HG02981 (cell line): ENCODE measurements around the gene AFF2.

Experiments used
- ATAC-seq: cut with Tn5 transposase; IDR thresholded peaks from one replicate; pipeline ENCODE4 v1.9.1; 2021; ENCODE audit warnings: mild to moderate bottlenecking, moderate library complexity; ENCODE audit not compliant: unreplicated experiment

The AFF2 gene

GRCh38 chrX:148500423-148501385 is at the start of gene AFF2:
Gene AFF2 (plus strand): TSS chrX:148500617. CDS start chrX:148501098, 481 bp downstream.
- peak; percentile 42 for ATAC-seq

- peak; percentile 65 for ATAC-seq
These were observed 43.1 kb upstream of the AFF2 start for GRCh38 chrX:148457279-148457678.

DNA sequence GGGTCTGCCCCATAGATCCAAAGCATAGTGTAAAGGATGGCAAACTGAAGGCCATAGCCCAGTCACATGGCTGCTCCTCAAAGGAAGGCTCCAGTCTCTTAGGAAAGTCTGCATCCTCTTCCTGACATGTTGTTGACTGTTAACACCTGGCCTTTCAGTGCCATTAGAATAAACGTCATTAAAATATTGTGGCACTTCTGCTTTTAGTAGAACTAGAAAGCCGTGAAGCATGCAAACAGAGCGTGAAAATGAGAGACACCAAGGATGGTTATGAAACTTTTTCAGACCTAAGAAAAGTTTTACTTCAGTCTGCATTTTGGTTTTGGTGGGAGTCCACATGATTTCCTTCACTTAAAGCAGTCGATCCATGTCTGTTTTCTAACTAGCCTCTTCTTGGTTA is 41.1 kb upstream of the AFF2 start:
- ATAC-seq: peak; percentile 84

DNA sequence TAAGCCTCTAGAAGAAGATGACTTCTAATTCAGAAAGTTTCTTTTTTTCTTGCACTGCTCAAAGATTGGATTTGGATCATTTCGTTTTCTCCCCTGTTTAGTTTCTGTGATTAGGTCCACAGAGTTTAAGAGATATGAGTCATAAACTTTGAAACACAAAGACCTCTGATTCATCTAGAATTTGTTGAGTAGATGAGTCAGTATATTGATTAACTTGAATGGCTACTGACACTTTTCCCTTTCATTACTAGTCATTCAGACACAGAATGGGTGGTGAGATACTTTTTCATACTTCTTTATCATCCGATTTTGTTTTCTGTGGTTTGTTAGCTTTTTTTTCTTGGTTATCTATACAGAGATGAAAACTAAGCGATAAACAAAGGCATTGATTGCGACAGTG is 34.1 kb upstream of the AFF2 start:
- peak; percentile 97 for ATAC-seq

DNA sequence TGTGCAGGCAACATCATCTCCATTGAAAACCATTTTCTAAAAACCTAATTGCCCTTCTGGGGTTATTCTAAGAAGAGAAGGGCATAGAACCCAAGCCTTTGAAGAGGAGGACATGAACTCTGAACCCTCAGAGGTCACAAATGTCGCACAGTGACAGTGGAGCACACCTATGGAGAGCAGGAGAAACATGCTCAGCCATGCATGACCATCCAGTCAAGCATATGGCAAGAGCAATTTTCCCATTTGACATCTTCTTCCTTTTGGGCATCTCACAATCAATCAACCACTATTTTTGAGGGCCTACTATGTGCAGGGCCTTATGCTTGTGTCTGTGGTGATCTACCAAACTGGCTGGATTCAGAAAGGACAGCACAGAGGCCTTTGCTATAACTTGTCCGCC is 30.1 kb upstream of the AFF2 start:
- no peak for ATAC-seq

- no peak for ATAC-seq
These were observed 26.4 kb upstream of the AFF2 start for GRCh38 chrX:148474030-148474429.

DNA sequence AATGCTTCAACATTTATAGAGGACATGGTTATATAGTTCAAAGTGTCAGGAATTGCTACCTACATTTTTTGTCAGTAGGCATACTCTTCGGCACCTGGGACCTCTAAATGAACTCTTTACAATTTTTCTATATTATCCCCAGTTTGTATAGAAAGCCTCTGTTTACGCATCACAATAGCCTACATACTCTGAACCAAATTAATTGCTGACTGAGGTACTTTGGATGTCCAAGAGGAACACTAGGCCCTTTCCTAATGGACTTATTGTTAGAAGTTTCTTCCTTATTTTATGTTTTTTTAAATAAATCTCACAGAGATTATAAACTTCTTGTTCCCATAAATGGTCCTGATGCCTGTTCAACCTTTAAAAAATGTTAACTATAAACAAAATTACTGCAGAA is 8.4 kb upstream of the AFF2 start:
- ATAC-seq: no peak

DNA sequence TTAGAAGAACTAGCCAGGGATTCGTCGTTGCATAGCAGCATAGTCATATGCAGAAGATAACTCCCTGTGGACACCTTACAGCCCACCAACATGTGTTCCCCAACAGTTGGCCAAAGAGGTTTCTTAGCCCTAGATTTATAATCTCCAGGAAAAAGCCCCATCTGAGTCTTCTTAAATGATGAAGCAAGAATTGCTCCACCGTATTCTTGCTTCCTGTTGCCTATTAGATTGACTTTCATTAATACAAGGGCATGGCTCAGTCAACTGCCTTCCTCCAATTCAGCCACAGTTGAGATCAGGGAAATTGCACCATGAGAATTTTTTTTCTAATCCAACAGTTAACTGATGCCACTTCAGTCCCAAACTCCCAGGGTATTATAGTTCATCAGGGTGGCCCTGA is 5.2 kb upstream of the AFF2 start:
- ATAC-seq: no peak

- ATAC-seq: no peak
These were observed 2.4 kb upstream of the AFF2 start for GRCh38 chrX:148498067-148498466.

GRCh38 chrX:148499638-148500422 is 587 bp upstream of the AFF2 start:
- no peak for ATAC-seq

GRCh38 chrX:148501386-148502066 is 1.1 kb downstream of the AFF2 start:
- ATAC-seq: no peak

DNA sequence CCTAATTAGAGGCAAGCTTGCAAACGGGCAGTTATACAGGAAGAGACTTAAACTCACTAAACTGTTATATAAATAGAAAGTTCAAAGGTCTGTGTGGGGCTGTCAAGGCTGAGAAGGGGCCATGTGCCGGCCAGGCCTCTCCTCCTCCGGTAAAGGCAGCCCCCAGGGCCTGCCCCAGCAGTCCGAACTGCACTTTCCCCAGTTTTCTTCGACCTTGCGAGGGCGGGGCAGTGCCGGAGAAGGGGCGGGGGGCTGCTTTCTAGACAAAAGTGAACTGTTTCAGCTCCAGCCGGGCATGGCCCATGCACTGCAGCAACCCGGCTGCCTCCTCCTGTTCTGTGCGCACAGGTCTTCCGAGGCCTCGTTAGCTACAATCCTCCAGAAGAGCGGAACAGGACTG is 4.1 kb downstream of the AFF2 start:
- no peak for ATAC-seq

GRCh38 chrX:148507418-148507817 is 7.0 kb downstream of the AFF2 start:
- ATAC-seq: no peak

DNA sequence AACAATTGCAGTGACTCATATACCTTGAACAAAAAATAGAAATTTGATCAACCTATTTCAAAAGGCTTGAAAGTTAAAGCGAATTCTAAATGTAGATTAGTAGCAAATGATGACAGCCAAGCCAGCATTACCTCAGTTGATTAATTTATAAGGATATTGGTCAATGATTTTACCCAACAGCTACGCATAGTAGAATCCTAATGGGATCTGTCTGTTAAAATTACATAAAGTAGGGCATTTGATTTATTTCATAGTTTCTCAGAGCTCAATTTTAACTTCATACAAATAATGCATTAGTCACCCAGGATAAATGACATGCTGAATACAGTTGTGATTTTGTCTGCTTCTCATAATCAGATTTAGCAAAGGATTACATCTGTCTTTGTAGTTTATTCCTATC is 12.0 kb downstream of the AFF2 start:
- ATAC-seq: no peak

GRCh38 chrX:148513661-148514060 is 13.2 kb downstream of the AFF2 start:
- no peak for ATAC-seq

GRCh38 chrX:148517176-148517575 is 16.8 kb downstream of the AFF2 start:
- no peak for ATAC-seq

GRCh38 chrX:148522006-148522405 is 21.6 kb downstream of the AFF2 start:
- no peak for ATAC-seq

DNA sequence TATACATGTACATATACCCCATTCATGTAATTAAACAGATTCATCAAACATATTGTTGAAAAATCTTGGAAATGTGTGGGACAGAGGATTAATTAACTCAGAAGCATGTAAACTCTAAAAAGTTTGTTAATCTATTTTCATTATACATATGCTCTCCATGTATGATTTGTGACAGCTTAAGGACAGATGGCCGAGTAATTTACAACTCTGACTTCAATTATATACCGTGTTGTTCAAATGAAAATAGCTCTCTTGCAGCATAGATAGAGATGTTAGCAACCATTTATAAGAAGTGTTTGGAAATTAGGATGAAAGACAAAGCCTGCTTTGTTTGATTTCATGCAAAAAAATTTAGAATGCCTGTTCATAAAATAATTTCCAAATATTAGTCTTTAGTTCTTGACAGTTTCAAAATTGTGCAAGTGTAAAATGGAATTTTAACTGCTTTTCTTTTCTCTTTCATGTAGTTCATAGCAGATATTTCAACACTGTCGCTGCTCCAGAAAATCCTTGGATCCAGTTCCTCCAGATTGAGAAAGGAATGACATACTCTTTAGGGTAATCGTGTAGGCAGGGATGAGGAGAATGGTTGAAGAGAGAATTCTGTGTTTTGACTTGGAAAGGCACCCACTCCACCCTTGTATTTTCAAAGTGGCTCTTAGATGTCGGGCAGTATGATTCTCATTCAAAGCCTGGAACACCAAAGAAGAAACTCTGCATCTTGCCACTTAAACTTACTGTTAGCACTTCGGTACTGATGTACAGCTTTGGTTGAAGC is 23.1 kb downstream of the AFF2 start:
- no peak for ATAC-seq

GRCh38 chrX:148530464-148531077 is 30.2 kb downstream of the AFF2 start:
- ATAC-seq: no peak

DNA sequence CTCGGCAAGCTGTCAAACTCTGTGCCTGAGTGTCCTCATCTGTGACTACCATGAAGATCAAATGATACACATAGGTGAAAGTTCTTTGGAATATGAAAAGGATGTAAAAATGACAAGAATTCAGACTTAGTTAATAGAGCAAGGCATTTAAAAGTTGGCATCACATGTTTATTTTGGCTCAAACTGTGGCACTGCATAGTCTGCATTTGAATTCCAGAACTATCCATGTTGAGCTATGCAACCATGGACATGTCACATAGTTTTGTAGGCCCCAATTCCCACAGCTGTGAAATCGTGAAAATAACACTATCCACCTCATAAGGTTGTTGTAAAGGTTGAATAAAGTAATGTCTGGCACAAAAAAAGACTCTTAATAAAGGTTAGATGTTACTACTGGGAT is 33.9 kb downstream of the AFF2 start:
- ATAC-seq: no peak
